ENCODE results near the gene SLC7A14. TPM values are rescaled to one million over a fixed set of nuclear protein-coding genes. Genes with fewer than 3 reads are reported as not detected.

The SLC7A14 gene
- total and polyA plus RNA-seq, 2 experiments from 2014 or later = 0.05 TPM; not detected in 1

- no peaks in the 10 kb centered on the region for H4K20me1 ChIP-seq (ENCODE audit: insufficient read depth)
- DNase-seq = no peak
- no peak overlapping the region for H2AFZ ChIP-seq
- no peaks in the 10 kb centered on the region for H3K36me3 ChIP-seq (ENCODE audit: low read depth)
- no peaks in the 10 kb centered on the region for H3K79me2 ChIP-seq (ENCODE audit: insufficient read depth)
- no peak overlapping the region for H3K4me3 ChIP-seq
- H3K9me3 ChIP-seq (ENCODE audit: low read depth) = no peaks in the 10 kb centered on the region
- WGBS, 2 experiments (ENCODE audit: low coverage in 1 of 2, low lambda C conversion rate in 2 of 2, missing lambda C conversion rate in 2 of 2) = 83 to 84% methylated on average over 3 of the region's 3 CpGs
- H3K4me1 ChIP-seq (ENCODE audit: insufficient read depth) = no peaks in the 10 kb centered on the region
- no peak overlapping the region for H3K27ac ChIP-seq
- H3K9ac ChIP-seq = no peak overlapping the region
- H3K9me2 ChIP-seq (ENCODE audit: insufficient read depth) = no peaks in the 10 kb centered on the region
- no peak overlapping the region for H3K4me2 ChIP-seq (ENCODE audit: unreplicated experiment)
- no peaks in the 10 kb centered on the region for H3K27me3 ChIP-seq (replicated peaks; ENCODE audit: insufficient read depth)
- in situ Hi-C loops (cut with MboI) = no loop called here
- TF ChIP-seq EZH2phosphoT487 (IDR thresholded peaks at IDR 0.05; ENCODE audit: insufficient read depth, low read depth) (no peak), EZH2 (IDR thresholded peaks at IDR 0.05; ENCODE audit: insufficient read depth, poor library complexity, severe bottlenecking) (no peak)
- H3F3A ChIP-seq (ENCODE audit: insufficient read depth) = no peaks in the 10 kb centered on the region
These were observed 98.8 kb downstream of the SLC7A14 start for GRCh38 chr3:170487031-170487430.

DNA sequence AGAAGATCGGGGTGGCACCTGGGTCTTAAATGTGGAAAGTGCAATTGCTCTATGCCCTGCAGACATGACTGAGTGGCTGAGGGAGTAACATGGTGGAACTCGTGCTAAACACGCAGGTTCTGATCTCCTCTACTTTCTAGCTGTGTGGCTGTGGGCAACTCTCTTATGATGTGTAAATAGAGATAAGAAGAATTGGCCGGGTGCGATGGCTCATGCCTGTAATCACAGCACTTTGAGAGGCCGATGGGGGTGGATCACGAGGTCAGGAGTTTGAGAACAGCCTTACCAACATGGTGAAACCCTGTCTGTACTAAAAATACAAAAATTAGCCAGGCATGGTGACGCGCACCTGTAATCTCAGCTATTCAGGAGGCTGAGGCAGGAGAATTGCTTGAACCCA lies 99.5 kb downstream of the SLC7A14 start:
- Histone ChIP-seq H3K79me2 (ENCODE audit: insufficient read depth) (no peaks in the 10 kb centered on the region), H4K20me1 (ENCODE audit: insufficient read depth) (no peaks in the 10 kb centered on the region), H3K4me1 (ENCODE audit: insufficient read depth) (no peaks in the 10 kb centered on the region), H3F3A (ENCODE audit: insufficient read depth) (no peaks in the 10 kb centered on the region), H3K9ac (no peak overlapping the region), H2AFZ (no peak overlapping the region), H3K27me3 (replicated peaks; ENCODE audit: insufficient read depth) (no peaks in the 10 kb centered on the region), H3K4me2 (ENCODE audit: unreplicated experiment) (no peak overlapping the region), H3K36me3 (ENCODE audit: low read depth) (no peaks in the 10 kb centered on the region), H3K9me2 (ENCODE audit: insufficient read depth) (no peaks in the 10 kb centered on the region), H3K9me3 (ENCODE audit: low read depth) (no peaks in the 10 kb centered on the region), H3K4me3 (no peak overlapping the region), H3K27ac (no peak overlapping the region)
- 91 to 98% methylated on average over 9 of the region's 9 CpGs for WGBS, 2 experiments (ENCODE audit: low coverage in 1 of 2, low lambda C conversion rate in 2 of 2, missing lambda C conversion rate in 2 of 2)
- in situ Hi-C loops (cut with MboI) = no loop called here
- DNase-seq = no peak
- TF ChIP-seq EZH2phosphoT487 (IDR thresholded peaks at IDR 0.05; ENCODE audit: insufficient read depth, low read depth) = no peak
- no peak for TF ChIP-seq EZH2 (IDR thresholded peaks at IDR 0.05; ENCODE audit: insufficient read depth, poor library complexity, severe bottlenecking)

DNA sequence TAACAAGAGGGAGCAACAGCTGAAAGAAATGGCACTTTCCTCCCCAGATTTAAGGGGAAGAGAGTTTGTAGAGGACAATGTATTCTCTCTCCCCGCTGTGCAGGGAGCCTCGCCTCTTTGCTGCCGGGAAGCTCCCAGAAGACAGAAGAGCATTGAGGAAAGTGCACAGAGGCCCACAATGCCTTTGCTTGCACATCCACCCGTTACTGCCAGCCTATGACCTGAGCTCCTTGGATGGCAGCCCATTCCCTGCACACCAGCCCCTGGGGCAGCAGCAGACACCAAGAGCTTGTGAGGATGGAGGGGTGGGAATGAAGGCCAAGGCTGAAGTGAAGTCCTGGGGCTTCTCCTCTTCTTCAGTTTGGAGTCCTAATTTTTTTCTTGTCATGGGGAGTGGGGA lies 100.2 kb downstream of the SLC7A14 start:
- H4K20me1 ChIP-seq (ENCODE audit: insufficient read depth) = no peaks in the 10 kb centered on the region
- no peaks in the 10 kb centered on the region for H3K79me2 ChIP-seq (ENCODE audit: insufficient read depth)
- no peak overlapping the region for H3K27ac ChIP-seq
- TF ChIP-seq EZH2 (IDR thresholded peaks at IDR 0.05; ENCODE audit: insufficient read depth, poor library complexity, severe bottlenecking) = no peak
- TF ChIP-seq EZH2phosphoT487 (IDR thresholded peaks at IDR 0.05; ENCODE audit: insufficient read depth, low read depth) = no peak
- no peaks in the 10 kb centered on the region for H3K9me2 ChIP-seq (ENCODE audit: insufficient read depth)
- H3K36me3 ChIP-seq (ENCODE audit: low read depth) = no peaks in the 10 kb centered on the region
- in situ Hi-C loops (cut with MboI) = no loop called here
- no peaks in the 10 kb centered on the region for H3K9me3 ChIP-seq (ENCODE audit: low read depth)
- no peak overlapping the region for H3K4me2 ChIP-seq (ENCODE audit: unreplicated experiment)
- 94 to 98% methylated on average over 4 of the region's 4 CpGs for WGBS, 2 experiments (ENCODE audit: low coverage in 1 of 2, low lambda C conversion rate in 2 of 2, missing lambda C conversion rate in 2 of 2)
- H3K27me3 ChIP-seq (replicated peaks; ENCODE audit: insufficient read depth) = no peaks in the 10 kb centered on the region
- no peak overlapping the region for H2AFZ ChIP-seq
- no peaks in the 10 kb centered on the region for H3F3A ChIP-seq (ENCODE audit: insufficient read depth)
- no peak for DNase-seq
- no peaks in the 10 kb centered on the region for H3K4me1 ChIP-seq (ENCODE audit: insufficient read depth)
- no peak overlapping the region for H3K9ac ChIP-seq
- no peak overlapping the region for H3K4me3 ChIP-seq

- Histone ChIP-seq H3K36me3 (ENCODE audit: low read depth) (no peaks in the 10 kb centered on the region), H3F3A (ENCODE audit: insufficient read depth) (no peaks in the 10 kb centered on the region), H4K20me1 (ENCODE audit: insufficient read depth) (no peaks in the 10 kb centered on the region), H3K4me3 (no peak overlapping the region), H3K9me3 (ENCODE audit: low read depth) (no peaks in the 10 kb centered on the region), H3K27ac (no peak overlapping the region), H3K9ac (no peak overlapping the region), H2AFZ (no peak overlapping the region), H3K27me3 (replicated peaks; ENCODE audit: insufficient read depth) (no peaks in the 10 kb centered on the region), H3K79me2 (ENCODE audit: insufficient read depth) (no peaks in the 10 kb centered on the region), H3K4me1 (ENCODE audit: insufficient read depth) (no peaks in the 10 kb centered on the region), H3K4me2 (ENCODE audit: unreplicated experiment) (no peak overlapping the region), H3K9me2 (ENCODE audit: insufficient read depth) (no peaks in the 10 kb centered on the region)
- DNase-seq = no peak
- WGBS, 2 experiments (ENCODE audit: low coverage in 1 of 2, low lambda C conversion rate in 2 of 2, missing lambda C conversion rate in 2 of 2) = 91 to 95% methylated on average over 3 of the region's 3 CpGs
- TF ChIP-seq EZH2phosphoT487 (IDR thresholded peaks at IDR 0.05; ENCODE audit: insufficient read depth, low read depth) (no peak), EZH2 (IDR thresholded peaks at IDR 0.05; ENCODE audit: insufficient read depth, poor library complexity, severe bottlenecking) (no peak)
- in situ Hi-C loops (cut with MboI) = no loop called here
These were observed 100.6 kb downstream of the SLC7A14 start for GRCh38 chr3:170485294-170485693.

- Histone ChIP-seq H3K27me3 (replicated peaks; ENCODE audit: insufficient read depth) (no peaks in the 10 kb centered on the region), H2AFZ (no peak overlapping the region), H3K27ac (no peak overlapping the region), H4K20me1 (ENCODE audit: insufficient read depth) (no peaks in the 10 kb centered on the region), H3F3A (ENCODE audit: insufficient read depth) (no peaks in the 10 kb centered on the region), H3K4me1 (ENCODE audit: insufficient read depth) (no peaks in the 10 kb centered on the region), H3K36me3 (ENCODE audit: low read depth) (no peaks in the 10 kb centered on the region), H3K9me3 (ENCODE audit: low read depth) (no peaks in the 10 kb centered on the region), H3K9me2 (ENCODE audit: insufficient read depth) (no peaks in the 10 kb centered on the region), H3K79me2 (ENCODE audit: insufficient read depth) (no peaks in the 10 kb centered on the region), H3K4me2 (ENCODE audit: unreplicated experiment) (no peak overlapping the region), H3K9ac (no peak overlapping the region), H3K4me3 (no peak overlapping the region)
- TF ChIP-seq EZH2 (IDR thresholded peaks at IDR 0.05; ENCODE audit: insufficient read depth, poor library complexity, severe bottlenecking) (no peak), EZH2phosphoT487 (IDR thresholded peaks at IDR 0.05; ENCODE audit: insufficient read depth, low read depth) (no peak)
- in situ Hi-C loops (cut with MboI) = no loop called here
- WGBS, 2 experiments (ENCODE audit: low coverage in 1 of 2, low lambda C conversion rate in 2 of 2, missing lambda C conversion rate in 2 of 2) = 70 to 80% methylated on average over 4 of the region's 4 CpGs
- no peak for DNase-seq
These were observed 101.0 kb downstream of the SLC7A14 start for GRCh38 chr3:170484869-170485268.

All from GM23248 (cell line).